Nephron (organoid): ENCODE measurements around the gene DUSP22.
"Not testable (repeated sequence)": the region's sequence is repeated elsewhere in the genome, so short reads cannot be mapped to it uniquely, and the experiment has no call there.

Source experiments
- H3K27ac Mint-ChIP-seq, 3 experiments: 2 replicates each; pipeline ENCODE4 v1.8.0; 2020; ENCODE audit warnings: mixed read lengths in 3 of 3, mild to moderate bottlenecking in 2 of 3, moderate library complexity in 1 of 3
- H3K27me3 Mint-ChIP-seq: 2 replicates; pipeline ENCODE4 v1.8.0; 2021; ENCODE audit warnings: low read depth, mild to moderate bottlenecking, moderate library complexity, mixed read lengths
- H3K36me3 Mint-ChIP-seq: 2 replicates; pipeline ENCODE4 v1.8.0; 2020; ENCODE audit warnings: low read depth, mixed read lengths
- H3K4me1 Mint-ChIP-seq: 2 replicates; pipeline ENCODE4 v1.8.0; 2020; ENCODE audit warnings: mixed read lengths
- H3K4me3 Mint-ChIP-seq, 3 experiments: 2 replicates each; pipeline ENCODE4 v1.8.0; 2020; ENCODE audit warnings: mild to moderate bottlenecking in 3 of 3, mixed read lengths in 3 of 3, moderate library complexity in 2 of 3
- H3K9me3 Mint-ChIP-seq: 2 replicates; pipeline ENCODE4 v1.8.0; 2020; ENCODE audit warnings: mixed read lengths
- TF ChIP-seq, protein P1 (sequence below), 3 experiments: fragments of 200-600 bp; sonication (generic); IDR thresholded peaks; one replicate each; pipeline ENCODE4 v1.5.0; 2021; ENCODE audit warnings: antibody characterized with exemption in 3 of 3; ENCODE audit not compliant: unreplicated experiment in 3 of 3

DUSP22 gene

DNA sequence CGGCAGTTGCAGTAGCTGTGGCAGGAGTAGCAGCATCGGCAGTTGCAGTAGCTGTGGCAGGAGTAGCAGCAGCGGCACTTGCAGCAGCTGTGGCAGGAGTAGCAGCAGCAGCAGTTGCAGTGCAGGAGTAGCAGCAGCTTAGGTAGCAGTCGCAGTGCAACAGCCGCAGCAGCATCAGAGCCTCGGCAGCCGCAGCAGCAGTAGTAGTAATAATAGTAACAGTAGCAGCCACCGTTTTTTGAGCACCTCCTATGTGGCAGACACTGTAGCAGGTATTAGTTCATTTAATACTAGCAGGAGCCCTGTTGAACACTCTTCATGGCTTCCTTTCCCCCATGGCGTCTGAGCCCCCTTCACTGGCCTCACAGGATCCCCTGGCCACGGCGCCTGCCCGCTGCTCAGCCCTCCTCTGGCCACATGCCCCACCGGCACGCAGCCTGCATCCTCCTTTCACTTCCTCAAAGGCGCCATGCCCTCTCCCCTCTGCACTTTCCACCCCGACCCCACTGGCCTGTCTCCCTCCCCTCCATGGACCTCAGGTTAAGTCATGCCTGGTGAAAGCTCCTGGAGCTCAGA is 80.1 kb downstream of the DUSP22 start:
- no peaks in the 10 kb centered on the region for H3K36me3 Mint-ChIP-seq
- H3K4me3 Mint-ChIP-seq, result no peak overlapping the region
- no peak overlapping the region for H3K27ac Mint-ChIP-seq
- peaks cover 41% of the 10 kb centered on the region for H3K9me3 Mint-ChIP-seq
- H3K27me3 Mint-ChIP-seq, result peaks cover 28% of the 10 kb centered on the region
- TF ChIP-seq, protein P1, sequence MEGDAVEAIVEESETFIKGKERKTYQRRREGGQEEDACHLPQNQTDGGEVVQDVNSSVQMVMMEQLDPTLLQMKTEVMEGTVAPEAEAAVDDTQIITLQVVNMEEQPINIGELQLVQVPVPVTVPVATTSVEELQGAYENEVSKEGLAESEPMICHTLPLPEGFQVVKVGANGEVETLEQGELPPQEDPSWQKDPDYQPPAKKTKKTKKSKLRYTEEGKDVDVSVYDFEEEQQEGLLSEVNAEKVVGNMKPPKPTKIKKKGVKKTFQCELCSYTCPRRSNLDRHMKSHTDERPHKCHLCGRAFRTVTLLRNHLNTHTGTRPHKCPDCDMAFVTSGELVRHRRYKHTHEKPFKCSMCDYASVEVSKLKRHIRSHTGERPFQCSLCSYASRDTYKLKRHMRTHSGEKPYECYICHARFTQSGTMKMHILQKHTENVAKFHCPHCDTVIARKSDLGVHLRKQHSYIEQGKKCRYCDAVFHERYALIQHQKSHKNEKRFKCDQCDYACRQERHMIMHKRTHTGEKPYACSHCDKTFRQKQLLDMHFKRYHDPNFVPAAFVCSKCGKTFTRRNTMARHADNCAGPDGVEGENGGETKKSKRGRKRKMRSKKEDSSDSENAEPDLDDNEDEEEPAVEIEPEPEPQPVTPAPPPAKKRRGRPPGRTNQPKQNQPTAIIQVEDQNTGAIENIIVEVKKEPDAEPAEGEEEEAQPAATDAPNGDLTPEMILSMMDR (IDR thresholded peaks at IDR 0.05; ENCODE audit: unreplicated experiment in 3 of 3), result no peak
- H3K4me1 Mint-ChIP-seq, result peaks cover 27% of the 10 kb centered on the region

DNA sequence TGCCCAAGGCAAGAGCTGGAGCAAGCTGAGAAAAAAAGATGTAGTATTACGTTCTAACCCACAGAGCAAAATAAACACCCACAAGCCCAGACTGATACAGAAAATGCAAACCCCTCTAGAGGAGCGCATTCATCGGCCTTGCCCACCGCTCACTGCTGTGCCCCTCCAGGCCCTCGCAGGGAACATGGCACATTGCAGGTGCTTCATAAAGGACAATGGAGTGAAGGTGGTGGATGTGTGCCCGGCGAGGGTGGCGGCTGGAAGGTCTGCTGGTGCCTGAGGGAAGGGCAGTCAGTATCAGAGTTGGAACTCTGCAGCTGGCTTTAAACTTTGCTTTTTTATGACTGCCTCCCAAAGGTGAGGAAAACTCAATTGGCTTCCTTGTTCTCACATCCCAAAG is 80.7 kb downstream of the DUSP22 start:
- no peaks in the 10 kb centered on the region for H3K36me3 Mint-ChIP-seq
- H3K27me3 Mint-ChIP-seq, result peaks cover 31% of the 10 kb centered on the region
- peaks cover 36% of the 10 kb centered on the region for H3K9me3 Mint-ChIP-seq

DNA sequence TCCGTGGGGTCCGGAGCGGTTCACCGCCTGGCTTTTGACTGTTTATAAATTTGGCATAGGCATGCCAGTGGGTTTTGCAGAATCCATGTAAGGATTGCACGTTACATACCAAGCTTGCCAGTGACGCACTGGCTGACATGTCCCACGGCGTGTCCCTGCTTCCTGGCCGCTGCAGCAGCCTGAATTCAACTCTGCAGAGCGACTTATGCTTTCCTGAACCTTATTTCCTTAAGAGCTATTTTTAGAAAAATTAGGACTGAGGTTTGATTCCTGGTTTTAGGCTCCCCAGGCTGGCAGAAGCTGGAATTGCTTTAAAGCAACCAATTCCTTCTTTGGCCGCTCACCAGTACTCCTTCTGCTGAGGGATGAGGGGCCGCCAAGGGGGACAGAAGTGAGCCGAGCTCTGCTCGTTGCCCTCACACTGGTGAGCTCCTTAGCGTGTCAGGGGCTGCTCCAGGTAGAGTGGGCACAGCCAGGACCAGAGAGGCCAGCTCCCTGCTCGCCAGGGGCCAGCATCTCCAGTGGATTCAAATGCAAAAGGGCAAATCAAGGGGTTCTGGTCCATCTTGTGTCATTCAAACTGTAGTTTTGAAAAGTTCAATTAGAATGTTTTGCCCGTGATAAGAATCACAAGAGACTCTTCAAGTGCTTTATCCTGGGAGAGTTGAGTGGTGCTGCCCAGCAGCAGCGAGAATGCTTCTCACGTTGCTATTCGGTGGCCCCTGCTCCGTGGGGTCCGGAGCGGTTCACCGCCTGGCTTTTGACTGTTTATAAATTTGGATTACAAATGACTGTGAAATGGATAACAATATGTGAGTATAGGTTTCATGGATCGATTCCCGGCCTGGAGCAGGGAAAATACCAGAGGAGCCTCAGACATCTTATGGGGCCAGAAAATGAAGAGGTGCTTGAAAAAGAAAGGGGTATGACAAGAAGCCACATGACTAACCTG is 81.8 kb downstream of the DUSP22 start:
- Mint-ChIP-seq H3K9me3 (peaks cover 41% of the 10 kb centered on the region), H3K4me1 (peaks cover 18% of the 10 kb centered on the region), H3K27me3 (peaks cover 35% of the 10 kb centered on the region), H3K27ac (no peak overlapping the region), H3K36me3 (no peaks in the 10 kb centered on the region), H3K4me3 (no peak overlapping the region)
- TF ChIP-seq, protein P1 (IDR thresholded peaks at IDR 0.05; ENCODE audit: unreplicated experiment in 3 of 3), result peak; percentile 28 to 34 (median 30)

More for the DNA sequence above, 80.7 kb downstream of the DUSP22 start:
- Mint-ChIP-seq H3K27ac (no peak overlapping the region), H3K4me3 (no peak overlapping the region), H3K4me1 (peaks cover 21% of the 10 kb centered on the region)
- TF ChIP-seq, protein P1 (IDR thresholded peaks at IDR 0.05; ENCODE audit: unreplicated experiment in 3 of 3), result no peak

DNA sequence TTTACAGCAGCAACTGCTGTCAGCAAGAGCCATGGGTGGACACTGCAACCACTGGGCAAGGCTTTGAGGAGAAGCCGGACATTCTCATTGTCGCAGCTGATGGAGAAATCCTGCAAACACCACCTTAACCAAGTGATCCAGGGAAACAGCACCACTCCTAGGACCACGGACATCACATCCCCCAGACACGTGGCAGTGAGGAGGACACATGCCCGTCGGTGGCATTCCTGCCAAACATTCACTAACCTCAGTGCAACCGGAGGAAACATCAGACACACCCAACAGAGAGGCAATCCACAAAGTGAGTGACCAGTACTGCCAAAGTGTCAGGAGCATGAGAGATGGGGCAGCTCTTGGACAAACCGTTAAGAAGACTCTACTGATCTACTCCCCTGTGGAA is 82.7 kb downstream of the DUSP22 start:
- H3K9me3 Mint-ChIP-seq, result peaks cover 34% of the 10 kb centered on the region
- H3K4me3 Mint-ChIP-seq, result no peak overlapping the region
- H3K27ac Mint-ChIP-seq, result no peak overlapping the region
- H3K36me3 Mint-ChIP-seq, result no peaks in the 10 kb centered on the region
- peaks cover 12% of the 10 kb centered on the region for H3K4me1 Mint-ChIP-seq
- H3K27me3 Mint-ChIP-seq, result peaks cover 33% of the 10 kb centered on the region
- TF ChIP-seq, protein P1 (IDR thresholded peaks at IDR 0.05; ENCODE audit: unreplicated experiment in 3 of 3), result no peak

DNA sequence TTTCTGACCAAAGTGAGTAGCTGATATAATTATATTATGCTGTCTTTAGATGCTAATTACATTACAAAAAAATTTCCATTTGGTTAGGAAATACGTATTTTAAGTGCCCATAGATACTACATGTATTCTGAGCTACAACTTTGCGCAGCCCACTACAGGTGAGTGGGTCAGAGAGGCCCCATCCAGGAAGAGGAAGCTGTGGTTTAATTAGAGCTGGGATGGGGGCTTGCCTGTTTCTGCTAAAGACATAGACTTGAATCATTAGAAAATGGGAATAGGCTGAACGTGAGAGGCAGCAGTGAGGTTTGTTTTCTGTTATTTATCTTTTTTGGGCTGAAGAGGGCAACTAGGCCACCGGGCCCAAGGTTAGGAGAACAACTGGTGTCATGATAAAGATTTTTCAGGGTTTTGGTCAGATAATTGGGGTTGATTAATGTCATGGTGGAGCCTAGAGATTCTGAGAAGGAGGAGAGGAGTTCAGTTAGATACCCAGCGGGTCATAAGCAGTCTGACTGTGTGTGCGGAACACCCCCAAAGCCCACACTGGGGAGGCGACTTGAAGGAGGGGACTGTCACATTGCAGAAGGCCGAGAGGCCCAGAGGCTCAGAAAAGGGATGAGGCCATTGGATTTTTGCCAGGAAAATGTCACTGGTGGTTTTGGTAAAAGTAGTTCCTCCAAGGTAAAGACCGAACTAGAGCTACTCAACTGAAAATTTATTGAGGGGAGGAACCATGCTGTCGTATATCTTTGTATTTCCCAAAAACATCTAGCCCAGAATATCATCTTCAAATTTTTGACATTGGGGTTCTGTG is 84.7 kb downstream of the DUSP22 start:
- Mint-ChIP-seq H3K9me3 (peaks cover 33% of the 10 kb centered on the region), H3K27me3 (peaks cover 29% of the 10 kb centered on the region), H3K4me1 (peaks cover 9% of the 10 kb centered on the region), H3K27ac (no peak overlapping the region), H3K4me3 (no peak overlapping the region), H3K36me3 (no peaks in the 10 kb centered on the region)
- TF ChIP-seq, protein P1 (IDR thresholded peaks at IDR 0.05; ENCODE audit: unreplicated experiment in 3 of 3), result no peak

DNA sequence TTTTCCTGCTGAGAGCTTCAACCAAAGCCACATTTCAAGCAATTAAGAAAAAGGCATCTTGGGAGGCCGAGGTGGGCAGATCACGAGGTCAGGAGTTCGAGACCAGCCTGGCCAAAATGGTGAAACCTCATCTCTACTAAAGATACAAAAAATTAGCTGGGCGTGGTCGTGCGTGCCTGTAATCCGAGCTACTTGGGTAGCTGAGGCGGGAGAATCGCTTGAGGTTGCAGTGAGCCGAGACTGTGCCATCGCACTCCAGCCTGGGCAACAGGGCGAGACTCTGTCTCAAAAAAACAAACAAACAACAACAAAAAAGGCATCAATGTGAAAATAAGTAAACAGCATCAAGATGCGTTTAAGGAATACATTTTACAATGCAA is 85.3 kb downstream of the DUSP22 start:
- H3K27ac Mint-ChIP-seq, H3K4me1 Mint-ChIP-seq, H3K36me3 Mint-ChIP-seq, H3K4me3 Mint-ChIP-seq: not testable (repeated sequence)
- Mint-ChIP-seq H3K9me3 (peaks cover 33% of the 10 kb centered on the region), H3K27me3 (peaks cover 35% of the 10 kb centered on the region)
